Prostate gland (tissue), 2 donors: ENCODE results near the gene OTOG.

Source experiments
- POLR2A ChIP-seq: fragments of 450-650 bp; IDR thresholded peaks from one replicate; pipeline ENCODE4 v1.6.1; 2016; ENCODE audit warnings: antibody characterized with exemption, mild to moderate bottlenecking
- TF ChIP-seq, protein P1 (sequence below), 4 experiments: fragments of 200-600 bp in 2 of 4; fragments of 450-650 bp in 2 of 4; sonication (generic) in 2 of 4; IDR thresholded peaks; 1 replicate in 3 of 4; 2 replicates in 1 of 4; pipeline ENCODE4 v1.5.1; 2016 to 2019; ENCODE audit warnings: antibody characterized with exemption in 4 of 4, mild to moderate bottlenecking in 2 of 4, moderate library complexity in 2 of 4

DNA sequence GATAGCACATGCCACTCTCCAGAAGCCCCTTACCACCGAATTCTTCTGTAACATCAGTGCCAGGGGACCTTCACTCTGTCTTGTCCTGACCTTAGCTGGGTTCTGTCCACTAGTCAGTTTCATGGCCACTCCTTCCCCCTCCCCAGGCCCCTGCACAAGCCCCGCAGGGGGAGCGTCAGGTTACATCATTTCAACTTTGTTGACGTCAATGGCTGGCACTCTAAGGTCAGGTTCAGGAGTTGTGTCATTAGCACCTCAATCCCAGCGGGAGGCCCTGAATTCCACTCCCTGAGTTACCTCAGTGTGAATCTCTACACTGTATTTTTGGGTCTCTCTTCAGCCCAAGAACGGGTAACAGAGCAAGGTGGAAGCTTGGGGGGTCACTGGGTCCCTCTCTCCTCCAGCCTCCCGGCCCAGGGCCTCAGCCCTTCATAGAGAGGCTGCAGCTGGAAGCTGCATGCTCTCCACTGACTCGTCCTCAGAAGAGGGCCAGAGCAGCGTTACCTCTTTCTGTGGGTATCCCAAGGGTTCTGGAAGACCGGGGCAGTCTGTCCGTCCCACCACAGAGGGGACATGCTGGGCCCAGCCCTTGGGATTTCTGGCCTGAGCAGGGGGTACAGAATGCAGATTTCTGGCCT lies 13.2 kb upstream of the OTOG start:
- TF ChIP-seq, protein P1, sequence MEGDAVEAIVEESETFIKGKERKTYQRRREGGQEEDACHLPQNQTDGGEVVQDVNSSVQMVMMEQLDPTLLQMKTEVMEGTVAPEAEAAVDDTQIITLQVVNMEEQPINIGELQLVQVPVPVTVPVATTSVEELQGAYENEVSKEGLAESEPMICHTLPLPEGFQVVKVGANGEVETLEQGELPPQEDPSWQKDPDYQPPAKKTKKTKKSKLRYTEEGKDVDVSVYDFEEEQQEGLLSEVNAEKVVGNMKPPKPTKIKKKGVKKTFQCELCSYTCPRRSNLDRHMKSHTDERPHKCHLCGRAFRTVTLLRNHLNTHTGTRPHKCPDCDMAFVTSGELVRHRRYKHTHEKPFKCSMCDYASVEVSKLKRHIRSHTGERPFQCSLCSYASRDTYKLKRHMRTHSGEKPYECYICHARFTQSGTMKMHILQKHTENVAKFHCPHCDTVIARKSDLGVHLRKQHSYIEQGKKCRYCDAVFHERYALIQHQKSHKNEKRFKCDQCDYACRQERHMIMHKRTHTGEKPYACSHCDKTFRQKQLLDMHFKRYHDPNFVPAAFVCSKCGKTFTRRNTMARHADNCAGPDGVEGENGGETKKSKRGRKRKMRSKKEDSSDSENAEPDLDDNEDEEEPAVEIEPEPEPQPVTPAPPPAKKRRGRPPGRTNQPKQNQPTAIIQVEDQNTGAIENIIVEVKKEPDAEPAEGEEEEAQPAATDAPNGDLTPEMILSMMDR (IDR thresholded peaks at IDR 0.05), result no peak
- TF ChIP-seq POLR2A, result no peak
